8988T (cell line): ENCODE measurements around the gene B9D2.
"Not testable (repeated sequence)": the region's sequence is repeated elsewhere in the genome, so short reads cannot be mapped to it uniquely, and the experiment has no call there.

Experiments used
- DNase-seq: peaks from one replicate; pipeline ENCODE4 v3.0.0; 2011

The B9D2 gene, protein sequence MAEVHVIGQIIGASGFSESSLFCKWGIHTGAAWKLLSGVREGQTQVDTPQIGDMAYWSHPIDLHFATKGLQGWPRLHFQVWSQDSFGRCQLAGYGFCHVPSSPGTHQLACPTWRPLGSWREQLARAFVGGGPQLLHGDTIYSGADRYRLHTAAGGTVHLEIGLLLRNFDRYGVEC

DNA sequence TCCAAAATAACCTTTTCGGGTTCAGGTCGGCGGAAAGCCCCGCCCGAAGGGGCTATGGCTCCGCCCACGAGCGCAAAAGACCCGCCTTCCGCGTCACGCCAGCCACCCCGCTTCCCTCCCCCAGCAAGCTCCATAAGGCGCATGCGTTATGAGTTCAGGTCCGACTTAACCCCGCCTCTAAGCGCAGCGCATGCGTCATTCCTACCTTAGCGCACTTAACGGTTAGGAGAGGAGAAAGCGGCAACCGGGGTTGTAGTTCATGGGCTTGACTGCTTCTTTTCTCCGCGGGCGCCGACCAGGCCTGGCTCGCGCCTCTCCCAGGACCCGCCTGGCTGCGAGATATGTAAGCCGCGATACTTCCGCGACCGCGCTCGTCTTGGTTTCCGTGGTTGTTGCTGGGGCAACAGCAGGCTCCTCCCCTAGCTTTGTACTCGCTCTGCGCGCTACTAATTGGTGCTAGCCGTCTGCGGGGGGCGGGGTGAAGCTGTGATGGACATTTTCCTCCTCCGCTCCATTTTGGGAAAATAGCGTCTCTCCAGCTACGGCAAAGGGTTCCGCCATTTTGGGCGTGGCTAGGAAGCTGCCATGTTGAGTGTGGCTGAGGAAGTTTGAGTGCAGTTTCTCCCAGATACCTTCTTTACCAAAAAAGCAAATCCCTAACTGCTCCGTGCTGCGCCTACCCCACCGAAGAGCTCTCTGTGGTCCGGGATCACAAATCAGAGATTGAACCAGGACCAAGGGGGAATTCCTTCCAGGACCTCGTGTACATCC, at the start of gene B9D2:
TSS of gene B9D2 (minus strand) at position 397 of the 771 bp plus-strand sequence. CDS start 630 bp downstream, outside the sequence.
- DNase-seq: peak; percentile 75

DNA sequence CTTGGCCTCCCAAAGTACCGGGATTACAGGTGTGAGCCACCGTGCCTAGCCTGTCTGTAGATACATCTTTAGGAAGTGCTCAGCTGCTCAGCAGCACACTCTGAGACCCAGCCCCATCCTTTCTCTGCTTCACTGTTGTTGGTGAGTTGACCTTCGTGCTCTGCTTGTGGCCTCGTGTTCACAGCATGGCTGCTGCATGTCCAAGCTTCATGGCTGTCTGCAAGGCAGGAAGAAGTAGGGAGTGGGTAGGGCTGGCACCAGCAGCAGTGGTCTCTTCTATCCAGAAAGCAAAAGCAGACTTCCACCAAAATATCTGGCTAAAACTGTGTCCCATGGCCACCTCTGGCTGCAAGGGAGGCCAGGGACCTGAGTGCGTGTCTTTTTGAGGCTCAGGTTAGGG, 49.0 kb upstream of the B9D2 start:
- no peak for DNase-seq

DNA sequence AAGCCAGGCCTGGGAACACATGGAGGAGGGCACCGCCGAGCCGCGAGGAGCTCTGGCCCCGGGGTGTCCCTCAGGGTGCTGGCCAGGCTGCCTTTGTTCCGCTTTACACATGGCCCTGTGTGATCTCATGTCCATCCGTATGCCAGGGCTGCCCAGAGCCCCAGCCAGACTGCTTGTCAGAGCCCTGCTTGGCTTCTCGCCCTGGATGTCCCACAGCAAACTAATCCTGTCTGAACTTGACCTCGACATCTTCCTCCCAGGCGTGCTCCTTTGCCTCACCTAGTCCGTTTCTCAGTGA, 48.0 kb upstream of the B9D2 start:
- no peak for DNase-seq

DNA sequence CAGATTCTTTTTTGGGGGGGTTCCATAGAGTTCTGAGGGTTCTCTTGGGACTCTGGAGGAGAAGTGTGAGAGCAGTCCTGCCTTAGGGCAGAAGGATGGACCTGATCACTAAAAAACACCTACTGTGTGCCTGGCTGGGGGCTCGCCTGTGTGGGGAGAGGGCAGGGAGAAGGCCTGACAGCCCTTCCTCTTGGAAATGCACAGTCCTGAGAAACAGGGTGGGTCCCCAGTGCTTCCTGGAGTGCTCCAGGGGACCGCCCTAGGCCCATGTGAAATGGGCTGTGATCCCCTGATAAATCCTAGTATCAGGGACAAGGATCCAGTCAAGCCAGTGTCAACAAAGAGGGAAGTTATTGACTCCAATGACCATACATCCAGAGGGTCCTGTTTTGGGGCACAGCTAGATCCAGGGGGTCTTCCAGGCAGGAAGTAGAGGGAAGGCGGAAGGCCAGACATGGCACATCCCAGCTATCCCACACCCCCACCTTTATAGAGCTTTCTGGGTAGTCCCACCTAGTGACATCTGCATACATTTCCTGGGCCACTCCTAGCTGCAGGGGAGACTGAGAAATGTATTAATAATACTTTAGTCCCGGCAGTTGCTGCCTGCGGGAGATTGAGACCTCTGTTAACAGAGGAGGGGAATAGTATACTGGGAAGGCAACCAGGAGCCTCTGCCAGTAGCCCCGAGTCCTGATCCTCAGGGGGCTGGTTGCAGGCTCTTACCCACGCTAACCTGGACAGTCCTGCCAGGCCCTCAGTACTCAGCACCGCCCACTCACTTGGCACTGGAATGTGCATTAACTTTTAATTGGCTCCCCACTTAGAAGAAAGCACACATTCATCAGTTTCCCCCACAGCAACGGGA, 47.4 kb upstream of the B9D2 start:
- DNase-seq: no peak

DNA sequence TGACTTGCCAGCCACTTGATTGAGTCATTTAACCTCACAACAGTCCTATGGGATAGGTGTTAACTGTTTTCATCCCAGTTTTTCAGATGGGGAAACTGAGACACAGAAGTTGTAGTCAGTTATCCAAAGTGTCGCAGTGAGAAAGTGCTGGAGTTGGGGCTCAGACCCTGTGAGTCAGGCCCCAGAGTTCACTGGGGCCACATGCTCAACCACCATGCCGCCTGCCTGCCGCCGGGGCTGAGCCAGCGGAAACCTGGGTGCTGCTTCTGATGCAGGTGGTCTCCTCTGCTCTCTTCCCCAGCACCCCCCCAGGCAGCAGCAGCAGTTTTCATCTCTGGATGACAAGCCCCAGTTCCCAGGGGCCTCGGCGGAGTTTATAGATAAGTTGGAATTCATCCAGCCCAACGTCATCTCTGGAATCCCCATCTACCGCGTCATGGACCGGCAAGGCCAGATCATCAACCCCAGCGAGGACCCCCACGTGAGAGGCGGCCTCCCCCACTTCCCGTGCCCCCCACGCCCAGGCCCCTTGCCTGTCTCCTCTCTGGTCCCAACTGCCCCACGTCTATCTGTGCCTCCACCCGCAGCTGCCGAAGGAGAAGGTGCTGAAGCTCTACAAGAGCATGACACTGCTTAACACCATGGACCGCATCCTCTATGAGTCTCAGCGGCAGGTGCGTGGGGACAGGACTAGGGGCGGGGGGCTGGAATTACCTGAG, 46.5 kb upstream of the B9D2 start:
- DNase-seq: no peak

DNA sequence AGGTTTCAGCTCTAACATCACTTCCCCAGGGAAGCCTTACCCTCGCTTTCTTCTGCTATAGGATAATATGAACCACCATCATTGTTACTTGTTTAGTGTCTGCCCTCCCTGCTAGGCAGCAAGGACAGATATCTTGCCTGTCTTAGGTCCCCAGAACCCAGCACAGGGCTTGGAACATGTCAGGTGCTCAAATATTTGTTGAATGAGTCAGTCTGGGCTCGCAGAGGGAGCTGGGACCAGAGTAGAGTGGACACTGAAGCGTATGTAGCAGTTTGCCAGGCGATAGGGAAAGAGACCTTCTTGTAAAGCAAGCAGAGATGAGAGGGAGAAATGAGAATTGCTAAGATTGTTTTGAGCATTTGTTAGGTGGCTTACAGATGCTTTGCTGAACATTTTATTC, 45.3 kb upstream of the B9D2 start:
- no peak for DNase-seq

DNA sequence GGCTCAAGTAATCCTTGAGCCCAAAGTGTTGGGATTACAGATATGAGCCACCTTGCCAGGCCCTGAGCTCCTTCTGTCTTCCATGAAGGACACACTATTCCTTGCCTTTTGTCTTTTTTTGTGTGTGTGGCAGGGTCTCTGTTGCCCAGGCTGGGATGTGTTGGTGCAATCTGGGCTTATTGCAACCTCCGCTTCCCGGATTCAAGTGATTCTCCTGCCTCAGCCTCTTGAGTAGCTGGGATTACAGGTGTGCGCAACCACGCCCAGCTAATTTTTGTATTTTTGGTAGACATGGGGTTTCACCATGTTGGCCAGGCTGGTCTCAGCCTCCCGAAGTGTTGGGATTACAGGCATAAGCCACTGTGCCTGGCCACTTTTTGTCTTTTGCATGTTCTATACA, 44.9 kb upstream of the B9D2 start:
- not testable (repeated sequence) for DNase-seq

DNA sequence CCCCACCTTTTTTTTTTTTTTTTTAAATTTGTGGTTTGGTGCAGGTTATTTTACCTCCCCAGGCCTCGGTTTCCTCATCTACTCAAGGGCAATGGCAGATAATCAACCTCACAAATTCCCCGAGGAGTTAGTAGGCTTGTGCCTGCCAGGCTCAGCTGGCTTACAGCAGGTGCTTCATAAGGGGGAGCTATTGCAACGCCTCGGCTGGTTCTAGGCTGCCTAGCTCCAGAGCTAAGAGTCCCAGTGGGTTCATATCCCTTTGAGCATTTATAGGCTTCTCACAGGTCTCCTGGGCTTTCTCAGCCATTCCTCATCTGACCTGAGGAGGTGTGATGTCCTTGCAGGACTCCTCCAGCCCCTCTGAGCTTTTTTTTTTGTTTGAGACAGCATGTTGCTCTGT, 44.3 kb upstream of the B9D2 start:
- DNase-seq: no peak

DNA sequence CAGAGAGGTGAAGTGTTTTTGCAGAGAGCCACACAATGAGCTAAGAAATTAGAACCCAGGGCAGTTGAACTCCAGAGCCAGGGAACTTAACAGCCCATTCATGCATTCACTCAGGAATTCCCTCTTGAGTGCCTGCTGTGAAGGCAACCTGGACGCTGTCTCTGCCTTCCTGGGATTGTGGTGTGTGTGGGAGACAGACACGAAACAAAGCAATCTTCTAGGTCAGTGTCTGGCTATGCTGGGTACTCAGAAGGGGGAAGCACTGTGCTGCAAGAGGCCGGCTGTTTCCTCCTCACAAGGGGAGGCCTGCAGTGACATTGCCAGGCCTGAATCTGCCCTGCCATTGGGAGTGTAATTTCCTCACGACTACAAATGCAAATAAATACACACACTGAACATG, 43.3 kb upstream of the B9D2 start:
- DNase-seq: no peak

DNA sequence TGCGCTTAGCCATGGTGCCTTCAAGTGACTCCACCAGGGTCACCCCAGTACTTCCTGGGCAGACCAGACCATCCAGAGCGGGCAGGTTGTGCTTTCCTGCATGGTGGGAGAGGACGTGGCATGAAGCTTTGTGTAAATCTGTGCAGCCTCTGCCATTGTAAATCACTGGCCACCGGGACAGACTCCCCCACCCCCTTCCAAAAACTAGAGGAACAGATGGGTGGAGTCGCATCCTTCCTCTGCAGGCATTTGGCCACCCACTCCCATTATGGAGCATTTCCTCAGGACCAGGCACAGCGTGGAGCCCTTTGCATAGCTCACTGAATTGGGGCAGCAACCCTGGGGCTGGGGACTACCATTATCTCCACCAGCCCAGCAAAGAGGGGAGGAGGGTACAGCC, 41.8 kb upstream of the B9D2 start:
- no peak for DNase-seq

DNA sequence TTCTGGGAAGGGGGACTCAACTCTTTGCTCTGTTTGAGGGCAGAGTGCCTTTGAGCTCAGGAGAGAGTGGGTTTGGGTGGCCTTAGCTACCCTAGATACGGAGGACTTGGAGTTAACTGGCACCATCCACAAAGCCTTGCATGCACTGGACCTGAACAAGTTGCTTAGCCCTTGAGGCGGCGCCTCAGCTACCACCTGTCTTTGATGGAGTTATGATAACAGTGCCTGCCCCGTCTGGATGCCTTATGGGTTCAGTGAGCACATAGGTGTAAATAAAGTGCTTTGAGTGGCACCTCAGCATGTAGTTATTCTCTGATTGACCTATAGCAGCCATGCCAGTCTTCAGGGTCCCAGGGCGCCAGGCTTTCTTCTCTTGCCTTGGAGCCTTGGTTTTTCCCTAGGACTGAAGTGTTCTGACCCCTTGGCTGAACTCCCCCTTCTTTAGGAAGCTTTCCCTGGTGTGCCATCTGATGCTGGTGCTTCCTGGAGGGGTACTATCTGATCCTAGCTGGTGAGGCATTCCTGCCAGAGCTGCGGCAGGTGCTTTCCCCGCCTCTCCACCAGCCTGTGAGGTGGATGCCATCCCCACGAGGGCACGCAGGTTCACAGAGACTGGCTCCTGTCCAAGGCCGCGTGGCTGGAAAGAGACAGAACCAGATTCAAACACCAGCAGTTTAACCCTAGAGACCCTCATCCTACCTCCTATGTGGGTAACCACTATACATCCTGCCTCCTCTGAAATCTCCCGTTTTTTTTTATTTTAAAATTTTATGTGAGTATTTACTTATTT, 39.4 kb upstream of the B9D2 start:
- DNase-seq: no peak

DNA sequence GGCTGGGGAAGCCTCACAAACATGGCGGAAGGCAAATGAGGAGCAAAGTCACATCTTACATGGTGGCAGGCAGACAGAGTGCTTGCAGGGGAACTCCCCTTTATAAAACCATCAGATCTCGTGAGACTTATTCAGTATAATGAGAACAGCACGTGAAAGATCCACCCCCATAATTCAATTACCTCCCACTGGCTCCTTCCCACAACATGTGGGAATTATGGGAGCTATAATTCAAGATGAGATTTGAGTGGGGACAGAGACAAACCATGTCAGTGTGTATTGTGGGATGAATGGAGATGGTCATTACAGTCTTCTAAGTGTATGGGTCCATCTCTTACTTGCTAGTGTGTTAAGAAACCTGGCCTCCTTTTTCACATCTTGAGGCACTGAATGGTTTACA, 38.1 kb upstream of the B9D2 start:
- no peak for DNase-seq

DNA sequence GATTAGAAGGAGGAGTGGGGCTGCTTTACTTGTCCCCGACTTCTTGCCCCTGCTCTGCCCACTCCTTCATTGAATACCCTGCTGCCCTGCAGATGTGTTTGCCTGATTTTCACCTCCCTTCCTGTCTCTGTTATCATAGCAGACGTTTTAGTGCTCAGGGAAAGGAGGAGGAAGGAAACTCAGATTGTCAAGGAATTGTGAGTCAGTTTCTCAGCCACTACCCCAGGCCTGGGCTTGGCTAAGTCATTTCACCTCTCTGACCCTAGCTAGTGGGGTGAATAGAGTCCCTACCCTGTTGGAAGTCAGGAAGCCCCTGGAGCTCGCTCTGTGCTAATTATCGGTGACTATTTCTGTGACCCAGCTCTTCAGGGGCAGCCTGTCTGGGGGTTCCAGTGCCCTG, 37.5 kb upstream of the B9D2 start:
- no peak for DNase-seq

DNA sequence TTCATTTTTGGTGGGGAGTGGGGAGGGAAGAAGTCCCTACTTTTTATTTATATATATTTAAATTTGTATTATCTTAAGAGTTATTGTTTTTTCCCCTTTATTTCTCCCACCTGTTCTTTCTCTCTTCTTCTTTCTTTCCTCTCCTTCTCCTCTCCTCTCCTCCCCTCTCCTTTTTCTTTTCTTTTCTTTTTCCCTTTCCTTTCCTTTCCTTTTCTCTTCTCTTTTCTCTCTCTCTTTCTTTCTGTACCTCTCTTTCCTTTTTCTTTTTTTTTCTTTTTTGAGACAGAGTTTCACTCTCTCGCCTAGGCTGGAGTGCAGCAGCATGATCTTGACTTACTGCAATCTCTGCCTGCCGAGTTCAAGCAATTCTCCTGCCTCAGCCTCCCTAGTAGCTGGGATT, 35.6 kb upstream of the B9D2 start:
- DNase-seq: no peak

DNA sequence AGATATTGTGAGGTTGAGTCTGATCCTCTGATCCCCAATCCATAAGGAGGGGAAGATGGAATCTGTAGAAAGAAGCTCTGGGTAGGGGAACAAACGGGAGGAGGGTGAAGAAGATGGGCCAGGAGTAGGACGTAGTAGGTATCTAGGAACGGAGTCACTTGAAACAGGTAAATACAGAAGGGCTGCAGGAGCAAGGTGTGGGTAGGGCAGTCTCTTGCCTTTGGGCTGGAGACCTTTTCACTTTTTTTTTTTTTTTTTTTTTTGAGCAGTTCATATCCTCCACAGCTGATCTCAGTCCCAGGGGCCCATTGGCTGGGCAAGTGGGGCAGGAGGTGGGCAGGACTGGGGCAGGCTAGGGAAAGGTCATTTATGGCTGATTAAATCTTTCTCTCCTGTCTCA, 35.1 kb upstream of the B9D2 start:
- DNase-seq: no peak

DNA sequence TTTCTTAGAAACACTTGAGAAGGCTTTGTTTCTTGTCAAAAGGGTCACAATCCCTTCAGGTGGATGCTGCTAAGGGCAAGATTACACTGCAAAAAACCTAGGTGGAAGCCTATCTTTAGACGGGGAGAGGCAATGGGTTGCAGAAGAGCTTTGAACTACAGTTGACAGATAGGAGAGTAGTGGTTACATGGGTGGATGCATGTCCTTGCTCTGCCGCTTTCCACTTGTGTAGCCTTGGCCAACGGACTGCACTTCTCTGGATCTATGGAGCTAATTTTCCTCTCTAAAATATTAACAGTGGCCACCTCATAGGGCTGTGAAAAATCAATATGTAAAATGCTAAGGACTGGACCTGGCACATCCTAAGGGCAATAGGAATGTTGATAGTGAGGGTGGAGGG, 34.6 kb upstream of the B9D2 start:
- DNase-seq: no peak

DNA sequence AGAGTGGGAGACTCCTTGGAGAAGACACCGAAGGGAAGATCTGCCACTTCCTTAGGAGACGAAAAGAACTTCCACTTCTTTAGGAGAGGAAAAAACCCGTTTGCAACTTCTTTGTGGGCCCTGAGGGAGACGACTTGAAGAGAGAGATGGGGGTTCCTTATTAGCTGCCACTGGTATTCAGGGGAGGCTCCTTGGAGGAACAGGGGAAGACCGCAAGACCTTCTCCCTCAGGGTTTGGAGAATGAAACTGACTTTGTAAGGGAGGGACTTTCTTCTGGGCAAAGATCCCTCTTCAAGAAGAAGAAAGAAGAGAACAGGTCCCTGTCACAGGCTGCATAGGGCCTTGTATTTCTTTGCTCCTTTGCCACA, 34.1 kb upstream of the B9D2 start:
- no peak for DNase-seq

DNA sequence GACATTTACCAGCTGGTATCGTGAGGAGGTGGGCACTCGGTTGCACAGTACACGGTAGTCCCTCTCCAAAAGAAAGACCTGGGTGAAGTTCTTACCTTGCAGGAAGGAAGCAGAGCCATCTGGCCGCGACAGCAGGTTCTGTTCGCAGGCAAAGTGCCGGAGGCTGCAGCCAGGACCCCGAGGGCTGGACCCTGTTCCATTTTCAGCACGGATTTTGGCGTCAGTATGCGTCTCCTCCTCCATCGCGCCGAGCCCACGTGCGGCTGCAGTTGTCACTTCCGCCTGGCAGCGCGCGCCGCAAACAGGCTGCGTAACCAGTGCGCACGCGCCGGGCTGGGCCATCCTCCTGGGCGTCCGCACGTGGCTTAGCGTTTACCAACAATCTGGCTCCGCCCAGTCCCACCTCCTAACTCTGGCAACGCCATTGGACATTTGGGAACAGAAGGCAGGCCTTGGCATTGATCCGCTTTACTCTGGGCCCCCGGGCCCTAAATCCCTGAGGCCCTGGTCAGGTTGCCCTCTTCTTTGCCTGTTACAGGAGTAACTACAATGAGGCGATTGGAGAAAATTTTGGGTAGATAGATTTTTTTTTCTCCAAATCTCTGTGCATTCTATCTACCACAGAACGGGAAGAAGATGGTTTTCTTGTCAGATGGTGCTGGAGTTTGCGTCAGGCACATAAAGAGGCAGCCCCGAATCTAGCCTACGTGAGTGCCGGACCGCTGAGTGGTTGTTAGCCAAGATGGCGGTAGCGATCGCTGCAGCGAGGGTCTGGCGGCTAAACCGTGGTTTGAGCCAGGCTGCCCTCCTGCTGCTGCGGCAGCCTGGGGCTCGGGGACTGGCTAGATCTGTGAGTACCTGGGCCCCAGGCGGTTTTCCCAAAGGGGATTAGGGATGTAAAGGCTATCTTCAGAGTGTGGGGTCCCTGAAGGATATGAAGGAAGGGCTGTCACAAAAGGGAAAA, 33.4 kb upstream of the B9D2 start, which contains the start of the genes BCKDHA and EXOSC5:
TSS of gene BCKDHA (plus strand) at position 733 of the 964 bp plus-strand sequence. CDS start at position 743, 10 bp downstream.
TSS of gene EXOSC5 (minus strand) at position 274 of the 964 bp plus-strand sequence. CDS start at position 243, 31 bp downstream.
- peak; percentile 81 for DNase-seq

DNA sequence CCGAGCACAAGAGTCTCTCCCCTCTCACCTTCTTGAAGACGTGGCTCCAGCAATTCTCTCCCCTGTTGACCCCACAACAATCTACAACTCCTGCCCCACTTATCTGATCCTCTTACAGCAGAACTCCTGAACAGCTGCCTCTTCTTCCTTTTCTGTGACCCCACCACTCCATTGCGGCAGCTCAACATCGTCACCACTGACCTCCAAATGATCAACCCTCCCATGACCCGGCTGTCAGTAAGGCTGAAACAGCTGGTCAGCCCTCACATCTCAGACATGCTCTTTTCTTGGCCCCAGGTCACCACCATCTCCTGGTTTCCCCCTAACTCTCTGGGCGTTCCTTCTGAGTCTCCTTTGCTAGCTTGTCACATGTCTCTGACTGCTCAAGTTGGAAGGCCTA, 31.4 kb upstream of the B9D2 start:
- DNase-seq: no peak

DNA sequence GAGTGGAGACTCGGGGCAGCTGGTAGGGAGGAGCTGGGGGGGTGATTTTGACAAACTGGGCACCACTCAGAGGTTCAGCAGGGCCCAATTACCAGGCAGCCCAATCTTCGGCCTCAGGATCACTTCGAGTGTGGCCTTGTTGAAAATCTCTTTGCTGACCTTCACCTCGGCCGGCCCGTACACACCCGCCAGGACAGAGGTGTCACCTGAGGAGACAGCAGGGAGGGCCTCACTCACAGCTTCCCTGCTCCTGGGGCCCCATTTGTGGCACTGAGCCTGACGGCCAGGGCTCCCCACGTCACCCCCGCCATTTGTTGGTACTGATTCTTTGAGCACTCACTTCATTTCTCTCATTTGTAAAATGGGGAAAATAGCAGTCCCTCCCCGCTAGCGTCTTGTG, 28.8 kb upstream of the B9D2 start:
- DNase-seq: no peak

DNA sequence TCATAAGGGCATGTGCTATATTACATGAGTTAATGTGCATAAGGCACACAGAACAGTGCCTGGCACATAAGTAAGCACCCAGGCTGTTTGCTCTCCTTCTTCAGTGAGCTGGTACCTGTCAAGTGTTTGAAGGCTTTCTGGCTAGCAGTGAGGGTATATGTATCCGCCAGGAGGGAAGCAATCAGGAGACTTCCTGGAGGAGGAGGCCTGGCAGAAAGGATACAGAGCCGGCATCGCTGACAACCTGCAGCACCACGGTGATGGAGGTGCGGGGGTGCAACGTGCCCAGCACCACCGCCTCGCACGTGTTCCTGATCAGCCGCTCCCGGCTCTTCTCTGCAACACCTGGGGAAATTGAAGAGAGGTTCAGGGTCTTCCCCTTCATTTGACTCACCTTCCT, 27.7 kb upstream of the B9D2 start:
- DNase-seq: no peak
